ENCODE data around the gene NIT1. TPM values are rescaled to one million over a fixed set of nuclear protein-coding genes. Genes with fewer than 3 reads are reported as not detected.

The NIT1 gene
- total and polyA plus RNA-seq, 8 donors: 17.9 to 48.4 (median 20.1) TPM

DNA sequence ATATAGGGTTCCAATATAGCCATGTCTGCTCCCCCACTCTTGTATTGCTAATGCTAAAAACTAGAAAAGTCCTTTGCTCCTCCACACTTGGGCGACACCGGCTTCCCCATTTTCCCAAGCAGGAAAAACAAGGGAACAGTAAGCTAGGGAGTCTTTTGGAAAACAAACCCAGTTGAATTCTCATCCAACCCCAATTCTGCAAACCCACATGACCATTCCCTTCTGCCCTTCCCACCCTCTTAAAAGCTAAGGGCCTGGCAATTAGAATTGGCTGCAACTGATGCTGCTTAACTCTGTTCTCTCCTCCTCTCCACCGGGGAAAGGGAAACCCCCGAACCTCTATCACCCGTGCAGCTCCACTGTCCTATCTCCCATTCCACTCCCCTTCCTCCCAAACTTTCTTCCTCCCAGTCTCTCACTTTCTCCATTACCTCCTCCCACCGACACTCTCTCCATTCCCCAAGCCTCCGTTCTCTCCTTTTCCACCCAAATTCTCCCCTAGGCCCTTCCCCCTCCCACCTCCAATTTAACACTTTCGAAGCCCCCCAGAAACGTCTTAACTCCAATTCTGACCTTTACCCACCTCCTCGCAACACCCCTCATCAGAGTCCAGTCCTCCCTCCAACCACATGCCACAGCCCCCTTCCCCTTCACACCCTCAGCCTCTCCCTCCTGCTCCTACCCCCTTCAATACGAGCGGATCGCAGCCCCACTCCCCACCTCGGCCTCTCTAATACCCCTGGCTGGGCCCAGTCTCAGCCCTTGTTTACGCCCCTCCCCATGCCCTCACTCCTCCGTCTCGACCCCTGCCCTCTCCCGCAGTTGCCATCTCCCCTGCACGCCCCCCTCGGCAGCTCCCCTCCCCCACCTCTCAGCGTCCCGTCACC lies 13.9 kb downstream of the NIT1 start:
- no peaks in the 10 kb centered on the region for H3K9me3 ChIP-seq
- peaks cover 6 to 12% (median 9%) of the 10 kb centered on the region in 3 donors for H3K4me1 ChIP-seq
- FAIRE-seq (no peak), DNase-seq (no peak), ATAC-seq (peak in 3 of 4 donors; percentile 5 to 15 (median 10))
- intact Hi-C loops (cut with DNase I): loop anchor here in 1 of 3 donors (10.0 kb wide), 1 partner anchor 297 kb away; no protein-coding TSS in a partner anchor
- peaks cover 0 to 4% (median 0%) of the 10 kb centered on the region in 3 donors for H3K36me3 ChIP-seq
- 2 to 4% methylated on average over 22 of the region's 22 CpGs for WGBS, 2 donors
- peak overlapping the region; percentile 51 to 79 (median 64) for H3K4me3 ChIP-seq
- H3K27ac ChIP-seq: peak overlapping the region; percentile 87 to 97 (median 92)
- TF ChIP-seq, protein P1, sequence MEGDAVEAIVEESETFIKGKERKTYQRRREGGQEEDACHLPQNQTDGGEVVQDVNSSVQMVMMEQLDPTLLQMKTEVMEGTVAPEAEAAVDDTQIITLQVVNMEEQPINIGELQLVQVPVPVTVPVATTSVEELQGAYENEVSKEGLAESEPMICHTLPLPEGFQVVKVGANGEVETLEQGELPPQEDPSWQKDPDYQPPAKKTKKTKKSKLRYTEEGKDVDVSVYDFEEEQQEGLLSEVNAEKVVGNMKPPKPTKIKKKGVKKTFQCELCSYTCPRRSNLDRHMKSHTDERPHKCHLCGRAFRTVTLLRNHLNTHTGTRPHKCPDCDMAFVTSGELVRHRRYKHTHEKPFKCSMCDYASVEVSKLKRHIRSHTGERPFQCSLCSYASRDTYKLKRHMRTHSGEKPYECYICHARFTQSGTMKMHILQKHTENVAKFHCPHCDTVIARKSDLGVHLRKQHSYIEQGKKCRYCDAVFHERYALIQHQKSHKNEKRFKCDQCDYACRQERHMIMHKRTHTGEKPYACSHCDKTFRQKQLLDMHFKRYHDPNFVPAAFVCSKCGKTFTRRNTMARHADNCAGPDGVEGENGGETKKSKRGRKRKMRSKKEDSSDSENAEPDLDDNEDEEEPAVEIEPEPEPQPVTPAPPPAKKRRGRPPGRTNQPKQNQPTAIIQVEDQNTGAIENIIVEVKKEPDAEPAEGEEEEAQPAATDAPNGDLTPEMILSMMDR (IDR thresholded peaks at IDR 0.05): no peak
- H3K27me3 ChIP-seq: no peaks in the 10 kb centered on the region

DNA sequence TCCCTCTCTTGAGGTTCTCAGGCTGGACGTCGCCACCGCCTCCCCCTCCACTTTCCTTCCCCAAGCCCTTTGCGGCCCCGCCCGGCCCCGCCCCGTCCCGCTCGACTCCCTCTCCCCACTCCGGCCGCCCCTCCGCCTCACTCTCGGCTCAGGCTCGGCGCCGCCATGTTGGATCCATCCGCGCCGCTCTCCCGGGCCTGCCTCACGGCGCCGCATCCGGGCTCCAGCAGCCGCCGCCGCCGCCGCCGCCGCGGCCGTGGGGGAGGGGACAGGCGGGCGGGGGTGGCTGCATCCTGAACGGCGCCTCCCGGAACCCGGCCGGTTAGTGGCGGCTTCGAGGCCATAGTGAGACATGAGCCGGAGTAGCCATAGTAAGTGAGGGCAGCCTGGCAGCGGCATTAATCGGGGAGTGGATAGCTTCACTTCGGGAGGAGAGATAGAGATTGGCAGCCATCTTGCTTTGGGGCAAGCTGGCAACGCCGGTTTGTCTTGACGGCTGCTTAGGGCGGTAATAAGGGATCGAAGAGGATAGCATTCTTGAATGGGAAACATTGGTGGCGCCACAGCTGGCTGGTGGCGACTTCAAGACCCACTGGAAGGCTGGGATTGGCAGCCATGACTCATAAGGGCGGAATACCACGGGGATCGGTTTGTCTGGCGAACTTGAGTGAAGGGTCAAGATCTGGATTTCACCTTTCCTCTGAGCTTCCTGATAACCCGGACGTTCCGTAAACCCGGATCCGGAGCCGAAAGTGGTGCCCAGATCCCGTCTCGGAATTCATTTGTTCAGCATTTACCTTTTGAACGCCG lies 14.7 kb downstream of the NIT1 start, which contains the start of gene DEDD:
DEDD (minus strand) TSS at position 258 of the 810 bp plus-strand sequence. CDS start 8,205 bp downstream, outside the sequence.
- peaks cover 6 to 12% (median 9%) of the 10 kb centered on the region in 3 donors for H3K4me1 ChIP-seq

GRCh38 chr1:161133220-161133740 lies 15.4 kb downstream of the NIT1 start:
- Histone ChIP-seq H3K9me3 (no peaks in the 10 kb centered on the region), H3K4me3 (peak overlapping the region; percentile 51 to 79 (median 64)), H3K4me1 (peaks cover 6 to 12% (median 9%) of the 10 kb centered on the region in 3 donors), H3K27me3 (no peaks in the 10 kb centered on the region), H3K36me3 (peaks cover 0 to under 1% (median 0%) of the 10 kb centered on the region in 3 donors), H3K27ac (peak overlapping the region; percentile 87 to 97 (median 92))
- WGBS, 2 donors: 3 to 4% methylated on average over 11 of the region's 11 CpGs
- TF ChIP-seq, protein P1 (IDR thresholded peaks at IDR 0.05): no peak
- intact Hi-C loops (cut with DNase I): loop anchor here in 1 of 3 donors (10.0 kb wide), 1 partner anchor 298 kb away; no protein-coding TSS in a partner anchor
- DNase-seq: no peak
- no peak for FAIRE-seq
- peak in 1 of 4 donors; percentile 51 for ATAC-seq

More for the DNA sequence above, 14.7 kb downstream of the NIT1 start, which contains the start of gene DEDD:
- intact Hi-C loops (cut with DNase I): loop anchor here in 1 of 3 donors (10.0 kb wide), 1 partner anchor 298 kb away; no protein-coding TSS in a partner anchor
- no peaks in the 10 kb centered on the region for H3K9me3 ChIP-seq
- DNase-seq: peak; percentile 89 to 96 (median 94)
- no peak for FAIRE-seq
- H3K36me3 ChIP-seq: peaks cover 0 to 4% (median 0%) of the 10 kb centered on the region in 3 donors
- H3K27ac ChIP-seq: peak within 1 kb of the TSS; percentile 87 to 97 (median 92)
- WGBS, 2 donors: 0 to 1% methylated on average over 65 to 68 of the region's 68 CpGs
- no peaks in the 10 kb centered on the region for H3K27me3 ChIP-seq
- peak; percentile 89 to 95 (median 93) for ATAC-seq
- H3K4me3 ChIP-seq: peak within 1 kb of the TSS; percentile 51 to 79 (median 64)
- TF ChIP-seq, protein P1 (IDR thresholded peaks at IDR 0.05): no peak

DNA sequence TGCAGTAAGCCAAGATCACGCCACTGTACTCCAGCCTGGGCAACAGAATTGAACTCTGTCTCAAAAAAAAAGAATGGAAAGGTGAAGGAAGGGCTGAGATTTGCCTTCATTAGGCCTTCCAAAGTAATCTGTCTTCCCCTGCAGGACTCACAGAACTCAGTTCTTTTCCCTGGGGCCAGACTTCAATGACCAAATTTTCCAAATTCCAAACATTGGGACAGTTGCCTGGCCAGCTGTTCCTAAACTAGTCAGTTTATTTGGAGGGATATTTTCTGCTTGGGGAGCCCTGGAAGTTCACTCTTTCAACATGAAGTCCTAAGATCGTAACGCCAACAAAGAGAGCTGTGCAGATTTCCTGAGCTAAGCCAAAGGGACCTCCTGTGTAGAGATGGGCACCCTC lies 20.0 kb downstream of the NIT1 start:
- intact Hi-C loops (cut with DNase I): loop anchor here in 1 of 3 donors (10.0 kb wide), 1 partner anchor 303 kb away; no protein-coding TSS in a partner anchor
- no peak for FAIRE-seq
- 80 to 91% methylated on average over 3 of the region's 3 CpGs for WGBS, 2 donors

More for the DNA sequence above, 20.0 kb downstream of the NIT1 start:
- Histone ChIP-seq H3K4me1 (peaks cover 0 to 9% (median 0%) of the 10 kb centered on the region in 3 donors), H3K27ac (no peak overlapping the region), H3K36me3 (no peaks in the 10 kb centered on the region), H3K4me3 (no peak overlapping the region), H3K27me3 (no peaks in the 10 kb centered on the region), H3K9me3 (no peaks in the 10 kb centered on the region)
- DNase-seq (no peak), ATAC-seq (no peak)
- TF ChIP-seq, protein P1 (IDR thresholded peaks at IDR 0.05): no peak
